DMS114 treated with DMSO at 0.1 percent for 48 hours (cell line): ENCODE measurements around the gene PEX16.

Experiments used
- DNase-seq: peaks from one replicate; lab custom pipeline; 2025; ENCODE audit not compliant: unreplicated experiment; lab: John Stamatoyannopoulos, UW

PEX16 gene

GRCh38 chr11:45899448-45900174 is 18.1 kb downstream of the PEX16 start:
- DNase-seq, result peak; percentile 50

- no peak for DNase-seq
Measured at GRCh38 chr11:45899086-45899447, 18.6 kb downstream of the PEX16 start.

DNA sequence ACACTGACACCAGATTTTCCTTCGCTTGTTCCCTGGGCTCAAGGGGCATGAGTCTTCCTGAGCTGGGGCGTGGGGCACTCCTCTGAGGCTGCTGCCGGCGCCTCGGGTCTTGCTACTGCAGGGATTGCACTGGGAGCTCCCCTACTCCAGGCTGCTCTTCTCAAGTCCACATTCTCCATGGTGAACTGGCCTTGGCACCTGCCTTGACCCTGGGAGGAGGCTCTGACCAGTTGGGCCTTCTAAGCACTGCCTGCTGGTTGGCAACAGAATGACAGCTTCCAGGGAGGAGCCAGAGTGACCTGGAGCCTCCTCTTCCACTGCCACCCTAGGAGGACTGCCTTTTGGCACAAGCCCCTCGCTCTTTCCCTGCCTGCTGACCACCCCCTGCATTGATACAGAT is 20.1 kb downstream of the PEX16 start:
- no peak for DNase-seq

- no peak for DNase-seq
Measured at GRCh38 chr11:45896422-45896984, 21.2 kb downstream of the PEX16 start.

DNA sequence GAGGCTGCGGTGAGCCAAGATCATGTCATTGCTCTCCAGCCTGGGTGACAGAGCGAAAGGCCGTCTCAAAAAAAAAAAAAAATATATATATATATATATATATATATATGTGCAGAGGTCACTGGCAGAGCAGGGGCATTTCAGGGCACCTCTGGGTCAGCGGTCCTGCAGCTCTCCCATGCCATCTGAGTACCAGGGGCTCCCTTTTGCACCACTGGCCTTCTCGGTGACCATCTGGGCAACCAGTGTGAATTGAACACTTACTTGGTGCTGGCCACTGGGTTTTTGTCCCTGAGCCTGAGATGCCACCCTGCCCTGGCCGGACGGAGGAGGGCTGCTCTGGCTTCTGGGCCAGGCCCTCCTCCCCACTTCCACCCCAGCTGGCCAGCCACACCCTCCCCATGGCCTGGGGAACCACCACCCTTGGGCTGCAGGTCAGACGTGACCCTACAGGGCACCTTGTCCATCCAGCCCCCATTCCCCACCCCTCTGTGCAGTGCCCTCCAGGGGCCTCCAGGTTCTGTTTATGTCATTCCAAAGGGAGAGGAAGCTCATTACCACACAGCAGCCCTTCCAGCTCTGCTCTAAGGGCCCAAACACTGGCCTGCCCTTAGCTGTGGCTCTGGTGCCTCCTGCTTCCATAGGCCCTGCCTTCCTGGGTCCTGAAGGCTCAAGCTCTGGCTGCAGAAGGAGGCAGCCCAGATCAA is 22.0 kb downstream of the PEX16 start:
- no peak for DNase-seq

GRCh38 chr11:45894555-45895247 is 23.0 kb downstream of the PEX16 start:
- no peak for DNase-seq

DNA sequence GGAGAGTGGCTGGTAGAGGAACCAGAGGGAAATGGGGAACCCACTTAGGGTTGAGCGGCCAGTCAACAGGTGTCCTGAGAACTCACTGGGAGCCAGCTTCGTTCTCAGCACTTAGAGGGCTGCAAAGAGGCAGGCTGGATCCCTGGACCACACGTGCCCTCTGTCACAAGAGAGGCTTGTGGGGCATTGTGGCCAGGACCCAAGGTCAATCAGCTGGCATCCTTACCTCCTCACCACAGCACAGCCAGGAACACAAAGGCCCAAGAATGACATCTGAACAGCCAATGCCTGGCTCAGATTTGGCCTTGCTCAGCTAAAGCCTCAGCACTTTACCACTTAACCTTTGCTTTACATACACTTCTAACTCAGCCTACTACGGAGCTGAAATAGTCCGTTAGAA is 24.8 kb downstream of the PEX16 start:
- DNase-seq, result no peak

DNA sequence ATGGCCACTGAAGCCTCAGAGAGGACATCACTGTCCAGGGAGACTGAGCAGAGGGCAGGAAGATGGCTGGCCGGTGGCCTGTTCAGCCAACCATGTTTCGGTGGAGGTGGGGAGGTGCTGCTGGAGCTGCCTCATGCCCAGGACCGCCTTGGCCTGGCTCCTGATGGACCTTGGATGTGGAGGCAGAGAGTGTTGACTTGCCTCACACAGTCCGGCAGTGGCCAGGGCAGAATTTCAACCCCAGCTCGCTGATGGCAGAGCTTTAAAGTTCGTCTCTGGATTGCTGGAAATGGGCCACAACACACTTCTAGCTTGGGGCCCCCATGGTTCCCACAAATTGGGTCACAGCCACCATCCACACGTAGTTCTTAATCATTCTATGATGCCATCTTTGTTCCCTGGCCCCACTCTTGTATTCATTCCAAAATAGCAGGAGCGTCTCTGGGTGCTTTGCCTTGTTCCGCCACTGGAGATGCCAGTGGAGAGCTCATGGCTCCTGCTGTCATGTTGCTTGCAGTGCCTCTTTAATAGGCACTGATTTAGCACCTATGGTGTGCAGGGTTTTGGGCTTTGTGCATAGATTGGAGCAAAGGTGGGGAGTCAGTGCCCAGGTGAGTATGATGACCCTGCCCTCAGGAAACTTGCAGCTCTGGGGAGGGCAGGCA is 26.7 kb downstream of the PEX16 start:
- no peak for DNase-seq

DNA sequence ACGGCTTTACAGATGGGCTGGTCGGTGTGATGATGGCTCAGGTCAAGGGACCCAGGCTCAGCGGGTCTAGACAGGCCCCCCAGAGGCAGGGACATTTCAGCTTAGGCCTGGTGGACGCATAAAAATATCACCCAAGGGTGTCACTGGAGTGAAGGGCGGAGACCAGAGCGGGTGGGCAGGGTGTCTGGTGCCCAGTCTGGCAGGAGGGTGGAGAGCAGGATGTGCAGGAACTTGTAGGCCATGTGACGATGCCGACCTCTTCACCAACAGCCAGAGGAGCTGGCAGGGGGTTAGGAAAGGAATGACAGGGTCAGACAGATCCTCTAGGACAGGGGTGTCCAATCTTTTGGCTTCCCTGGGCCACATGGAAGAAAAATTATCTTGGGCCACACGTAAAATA is 27.7 kb downstream of the PEX16 start:
- DNase-seq, result no peak

GRCh38 chr11:45889555-45889954 is 28.1 kb downstream of the PEX16 start:
- DNase-seq, result no peak

DNA sequence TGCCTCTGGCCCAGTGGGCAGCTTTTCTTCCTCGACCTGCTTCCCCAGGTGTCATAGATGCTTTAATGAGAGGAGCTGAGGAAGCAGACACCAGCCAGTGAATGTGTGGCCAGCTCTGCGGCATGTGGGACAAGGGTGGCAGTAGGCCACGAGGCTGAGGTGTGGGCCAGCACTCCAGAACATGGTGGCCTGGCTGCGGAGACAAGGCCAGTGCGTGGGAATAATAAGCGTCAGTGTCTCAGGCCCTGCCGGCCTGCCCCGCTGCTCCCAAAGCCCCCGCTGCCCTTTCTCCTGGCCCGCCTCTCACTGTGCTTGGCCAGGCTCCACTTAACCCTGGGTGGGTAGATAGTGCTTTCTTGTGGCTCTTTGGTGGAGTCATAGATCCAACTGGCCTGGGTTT is 30.1 kb downstream of the PEX16 start:
- no peak for DNase-seq

DNA sequence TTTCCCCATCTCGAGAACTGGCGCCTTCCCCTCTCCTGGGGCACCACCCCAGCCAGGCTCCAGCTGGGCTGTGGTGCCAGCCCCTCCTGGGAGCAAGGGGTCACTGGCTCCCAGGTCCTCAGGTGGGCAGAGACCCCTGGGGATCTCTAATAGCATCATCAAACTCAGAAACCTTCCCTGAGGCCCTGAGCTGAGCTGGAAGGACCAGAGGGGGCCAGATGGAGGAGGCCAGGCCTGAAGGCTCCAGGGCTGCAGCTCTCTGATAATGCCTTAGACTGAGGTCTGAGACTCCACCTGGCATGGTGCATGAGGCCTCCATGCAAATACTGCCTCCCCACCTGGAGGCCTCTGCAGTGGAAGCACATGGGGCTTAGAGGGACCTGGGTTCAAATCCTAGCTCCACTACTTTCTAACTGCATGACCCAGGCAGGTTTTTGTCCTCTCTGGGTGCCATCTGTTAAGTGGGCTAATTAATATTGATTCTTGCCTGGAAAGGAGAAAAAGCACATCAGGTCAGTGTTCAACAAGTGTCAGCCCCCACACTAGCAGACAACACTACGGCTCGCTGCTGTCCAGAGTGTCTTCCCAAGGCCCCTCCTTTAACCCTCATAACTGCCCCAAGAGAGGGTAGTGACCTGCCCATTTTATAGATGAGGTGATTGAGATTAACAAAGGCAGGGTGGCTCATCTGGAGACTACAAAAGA is 30.7 kb downstream of the PEX16 start:
- DNase-seq, result no peak

DNA sequence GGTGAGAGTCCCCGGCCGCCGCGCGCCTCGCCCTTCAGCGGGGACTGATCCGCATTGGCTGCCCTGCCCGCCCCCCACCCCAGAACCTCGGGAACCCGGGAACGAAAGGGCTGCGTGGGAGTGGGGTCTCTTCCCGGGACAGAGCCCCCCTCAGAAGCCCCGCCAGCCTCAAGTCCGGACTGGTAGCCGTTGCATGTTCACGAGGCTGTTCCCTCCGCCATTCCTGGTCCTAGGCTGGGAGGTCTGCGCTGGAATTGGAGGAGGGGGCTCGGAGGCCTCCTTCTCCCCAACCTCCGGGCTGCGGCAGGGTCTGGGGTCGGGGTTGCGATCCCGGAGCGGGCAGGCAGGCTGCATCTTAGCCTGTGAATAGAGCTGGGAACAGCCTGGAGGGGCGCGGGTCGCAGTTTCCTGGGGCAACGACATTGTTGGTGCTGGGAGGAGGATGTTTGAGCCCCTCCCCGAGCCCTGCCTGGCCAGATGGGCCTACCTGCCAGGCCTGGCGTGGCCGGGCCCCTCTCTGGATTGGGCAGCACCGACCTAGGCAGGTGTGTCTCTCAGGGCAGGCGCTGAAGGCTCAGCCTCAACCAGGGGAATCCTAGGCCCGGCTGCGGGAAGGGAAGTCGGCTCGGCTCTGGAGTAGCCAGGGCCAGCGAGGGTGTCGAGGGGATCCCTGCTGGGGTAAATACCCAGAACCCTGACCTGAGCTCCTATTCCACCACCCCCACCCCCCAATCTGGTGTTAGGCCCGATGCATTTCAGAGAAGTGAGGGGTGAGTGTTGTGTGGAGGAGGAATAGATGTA is 31.6 kb downstream of the PEX16 start:
- no peak for DNase-seq

- no peak for DNase-seq
Measured at GRCh38 chr11:45885274-45885920, 32.3 kb downstream of the PEX16 start, which contains the start of gene MAPK8IP1. MAPK8IP1 (plus strand) TSS chr11:45885651; CDS start chr11:45885821, 170 bp downstream.

DNA sequence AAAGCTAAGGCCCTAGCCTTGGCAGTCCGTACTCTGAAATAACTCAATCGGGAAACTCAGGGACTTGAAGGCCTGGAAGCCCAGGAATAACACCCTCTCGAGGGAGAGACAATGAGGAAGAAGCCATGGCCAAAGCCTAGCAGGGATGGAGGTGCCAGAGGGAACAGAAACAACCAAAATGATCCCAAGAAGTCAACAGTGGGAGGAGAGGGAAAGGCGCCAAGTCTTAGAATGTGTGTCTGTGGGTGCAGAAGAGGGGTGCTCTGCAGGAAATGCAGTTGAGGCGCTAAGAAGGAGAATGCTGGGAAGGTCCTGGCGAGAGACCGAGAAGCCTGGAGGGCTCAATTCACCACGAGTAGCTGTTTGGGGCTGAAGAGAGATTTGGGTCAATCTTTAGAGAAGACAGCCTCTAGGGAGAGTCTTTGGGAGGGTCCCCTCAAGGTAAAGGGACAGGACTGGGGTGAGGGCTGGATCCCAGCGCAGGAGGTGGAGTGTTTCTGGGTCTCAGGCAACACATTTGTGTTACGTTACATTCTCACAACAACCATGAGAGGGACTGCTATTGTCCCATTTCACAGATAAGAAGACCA is 33.0 kb downstream of the PEX16 start:
- no peak for DNase-seq

DNA sequence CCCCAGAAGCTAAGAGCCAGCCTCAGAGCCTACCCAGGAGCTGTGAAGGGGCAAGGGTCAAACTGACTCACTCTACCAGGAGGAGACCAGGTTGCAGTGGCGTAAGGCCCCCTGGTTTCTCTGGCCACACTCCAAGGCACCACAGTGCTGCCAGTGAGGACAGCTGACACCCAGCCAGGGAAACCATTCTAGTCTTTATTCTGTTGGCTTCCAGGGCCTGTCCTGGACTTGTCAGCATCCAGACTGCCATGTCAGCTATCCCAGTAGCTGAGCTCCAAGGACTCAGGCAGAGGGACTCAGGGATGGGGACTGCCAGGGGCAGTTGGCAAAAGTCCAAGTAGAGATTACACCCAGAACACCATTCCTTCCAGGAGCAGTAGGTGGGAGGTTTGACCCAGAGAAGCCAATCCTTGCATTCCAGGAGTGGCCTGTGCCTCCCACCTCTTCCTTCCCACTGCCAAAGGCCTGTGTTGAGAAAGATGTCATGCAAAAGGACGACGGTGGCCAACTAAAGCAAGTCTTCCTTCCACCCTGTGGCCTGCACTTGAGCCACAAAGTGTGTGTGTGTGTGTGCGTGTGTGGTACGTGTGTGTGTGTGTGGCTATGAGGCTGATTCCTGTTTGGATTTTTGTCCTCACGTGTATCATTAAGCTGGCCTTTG is 35.8 kb downstream of the PEX16 start:
- no peak for DNase-seq

- DNase-seq, result no peak
Measured at GRCh38 chr11:45880772-45881570, 36.7 kb downstream of the PEX16 start.
